CD8-positive, alpha-beta memory T cell (primary cell): ENCODE measurements around the gene GCAT. TPM values are rescaled to one million over a fixed set of nuclear protein-coding genes. Genes with fewer than 3 reads are reported as not detected.

Experiments
- CTCF ChIA-PET: fragments of 350-600 bp; sonication (Branson Sonifier 250); formaldehyde crosslinking; loops from one replicate; lab custom pipeline; 2021; ENCODE audit warnings: antibody characterized with exemption; lab: Charles Lee
- POLR2A ChIA-PET: fragments of 350-600 bp; sonication (Branson Sonifier 250); formaldehyde crosslinking; loops from one replicate; lab custom pipeline; 2021; ENCODE audit warnings: antibody characterized with exemption; lab: Charles Lee
- DNase-seq, 5 donors: peaks; one replicate each; pipeline versions ENCODE4 v3.0.0 to v3.0.0-alpha.2; 2020 to 2022; ENCODE audit warnings: mixed read lengths in 1 of 5
- H3K27ac ChIP-seq: one replicate; pipeline ENCODE4 v1.7.0; 2013; ENCODE audit warnings: low read depth, mild to moderate bottlenecking, low read length, moderate library complexity
- H3K27me3 ChIP-seq: 2 replicates; pipeline ENCODE4 v1.7.0; 2013; ENCODE audit warnings: low read length, mild to moderate bottlenecking; ENCODE audit not compliant: insufficient read depth, poor library complexity, severe bottlenecking
- H3K36me3 ChIP-seq: 2 replicates; pipeline ENCODE4 v1.7.0; 2013; ENCODE audit warnings: mild to moderate bottlenecking, low read length, moderate library complexity; ENCODE audit not compliant: insufficient read depth
- H3K4me1 ChIP-seq: 2 replicates; pipeline ENCODE4 v1.7.0; 2013; ENCODE audit warnings: mild to moderate bottlenecking, low read length, moderate library complexity; ENCODE audit not compliant: insufficient read depth
- H3K4me3 ChIP-seq: 2 replicates; pipeline ENCODE4 v1.7.0; 2013; ENCODE audit warnings: mild to moderate bottlenecking, low read length
- H3K9me3 ChIP-seq: 2 replicates; pipeline ENCODE4 v1.7.0; 2013; ENCODE audit warnings: mild to moderate bottlenecking, low read length
- H3K27ac Mint-ChIP-seq, 8 donors: one replicate each; pipeline ENCODE4 v1.8.0; 2020 to 2021; ENCODE audit warnings: mixed read lengths in 8 of 8, mild to moderate bottlenecking in 6 of 8, inconsistent platforms in 3 of 8, moderate library complexity in 3 of 8
- H3K27me3 Mint-ChIP-seq, 2 donors: one replicate each; pipeline ENCODE4 v1.8.0; 2020 to 2021; ENCODE audit warnings: mixed read lengths in 2 of 2, mild to moderate bottlenecking in 1 of 2, moderate library complexity in 1 of 2
- H3K36me3 Mint-ChIP-seq, 3 donors: one replicate each; pipeline ENCODE4 v1.8.0; 2020 to 2021; ENCODE audit warnings: mixed read lengths in 3 of 3, inconsistent platforms in 1 of 3, mild to moderate bottlenecking in 1 of 3
- H3K4me1 Mint-ChIP-seq, 3 donors: one replicate each; pipeline ENCODE4 v1.8.0; 2020 to 2021; ENCODE audit warnings: mixed read lengths in 3 of 3, inconsistent platforms in 1 of 3, mild to moderate bottlenecking in 1 of 3
- H3K4me3 Mint-ChIP-seq, 7 donors: one replicate each; pipeline ENCODE4 v1.8.0; 2020 to 2021; ENCODE audit warnings: mixed read lengths in 7 of 7, mild to moderate bottlenecking in 6 of 7, moderate library complexity in 4 of 7, inconsistent platforms in 2 of 7
- H3K9me3 Mint-ChIP-seq, 5 donors: one replicate each; pipeline ENCODE4 v1.8.0; 2020 to 2022; ENCODE audit warnings: mixed read lengths in 5 of 5, mild to moderate bottlenecking in 3 of 5, moderate library complexity in 2 of 5, inconsistent platforms in 1 of 5
- polyA plus RNA-seq: library from polyadenylated mRNA; unstranded; fragments of 300-500 nt; fragmentation: Illumina TruSeq; gene quantifications from one replicate; pipeline ENCODE4 v1.2.3, GENCODE V29; 2021
- total RNA-seq, 2 experiments: library from RNA; stranded (reverse); gene quantifications; one replicate each; pipeline ENCODE4 v1.2.3, GENCODE V29; 2021

The GCAT gene
- total and polyA plus RNA-seq, 3 experiments from 2014 or later, result 1.6 to 10.0 (median 9.3) TPM

DNA sequence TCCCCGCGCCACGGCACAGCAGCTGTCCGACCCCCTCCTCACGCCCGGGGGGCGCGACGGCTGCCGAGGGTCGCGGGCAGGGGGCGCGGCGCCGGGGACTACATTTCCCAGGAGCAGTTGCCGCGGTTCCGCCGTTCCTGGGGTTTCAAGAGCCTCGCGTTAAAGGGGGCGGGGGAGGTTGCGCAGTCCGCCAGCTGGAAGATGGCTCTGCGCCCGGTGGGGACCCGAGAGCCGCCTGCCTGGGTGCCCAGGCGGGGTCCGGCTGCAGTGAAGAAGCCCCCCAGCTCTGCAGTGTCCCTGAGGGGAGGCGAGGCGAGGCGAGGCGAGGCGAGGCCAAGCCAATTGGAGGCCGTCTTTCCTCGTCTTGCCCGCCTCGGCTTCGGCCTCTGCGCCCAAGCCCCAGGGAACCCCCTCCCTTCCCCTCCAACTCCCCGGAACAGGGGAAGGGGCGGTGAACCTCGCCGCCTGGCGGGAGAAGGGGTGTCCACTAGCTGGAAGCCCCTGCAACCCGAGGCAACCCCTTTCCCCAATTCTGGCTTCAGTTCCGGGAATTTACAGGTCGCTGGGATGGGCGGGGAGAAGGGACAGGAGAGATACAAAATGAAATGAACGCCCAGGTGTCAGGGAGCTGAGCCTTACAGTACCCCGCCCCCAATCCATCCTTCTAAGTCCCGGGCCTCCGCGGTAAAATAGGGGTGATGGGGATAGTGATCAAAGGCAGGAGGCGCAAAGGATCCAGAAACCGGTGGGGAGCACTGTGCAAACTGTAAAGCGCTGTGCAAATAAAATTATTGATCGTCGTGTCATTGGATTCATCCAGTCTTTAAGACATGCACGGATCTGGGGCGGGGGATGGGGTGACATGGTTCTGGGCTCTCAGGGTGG lies 5.2 kb upstream of the GCAT start:
- Histone ChIP-seq H3K9me3 (no peaks in the 10 kb centered on the region), H3K4me1 (peaks cover 34% of the 10 kb centered on the region), H3K36me3 (no peaks in the 10 kb centered on the region), H3K27ac (peak overlapping the region; percentile 8), H3K27me3 (peaks cover 33% of the 10 kb centered on the region), H3K4me3 (peak overlapping the region; percentile 40)
- Mint-ChIP-seq H3K4me3 (peak overlapping the region; percentile 48 to 80 (median 64)), H3K27me3 (peaks cover 46 to 48% of the 10 kb centered on the region in 2 donors), H3K27ac (peak overlapping the region in 2 of 8 donors; percentile 21 to 34), H3K9me3 (no peaks in the 10 kb centered on the region), H3K36me3 (no peaks in the 10 kb centered on the region), H3K4me1 (peaks cover 30 to 45% (median 33%) of the 10 kb centered on the region in 3 donors)
- no peak for DNase-seq
- ChIA-PET CTCF (interaction anchor here (1.1 to 1.2 kb wide), 2 partner anchors 16 to 61 kb away, joined by 3 to 4 read pairs; no protein-coding TSS in a partner anchor), POLR2A (no interaction called here)

GRCh38 chr22:37803195-37803638 lies 4.5 kb upstream of the GCAT start:
- no peaks in the 10 kb centered on the region for H3K36me3 ChIP-seq
- H3K27ac ChIP-seq, result peak overlapping the region; percentile 8
- Mint-ChIP-seq H3K36me3 (no peaks in the 10 kb centered on the region), H3K4me1 (peaks cover 32 to 51% (median 37%) of the 10 kb centered on the region in 3 donors), H3K27ac (peak overlapping the region in 2 of 8 donors; percentile 21 to 34), H3K9me3 (no peaks in the 10 kb centered on the region), H3K27me3 (peaks cover 51% of the 10 kb centered on the region in 2 donors), H3K4me3 (peak overlapping the region; percentile 39 to 80 (median 62))
- peaks cover 41% of the 10 kb centered on the region for H3K4me1 ChIP-seq
- no peak for DNase-seq
- CTCF ChIA-PET, result interaction anchor here (1.1 to 1.2 kb wide), 2 partner anchors 15 to 60 kb away, joined by 3 to 4 read pairs; no protein-coding TSS in a partner anchor
- no peaks in the 10 kb centered on the region for H3K9me3 ChIP-seq
- POLR2A ChIA-PET, result no interaction called here
- H3K4me3 ChIP-seq, result no peak overlapping the region
- H3K27me3 ChIP-seq, result peaks cover 37% of the 10 kb centered on the region

DNA sequence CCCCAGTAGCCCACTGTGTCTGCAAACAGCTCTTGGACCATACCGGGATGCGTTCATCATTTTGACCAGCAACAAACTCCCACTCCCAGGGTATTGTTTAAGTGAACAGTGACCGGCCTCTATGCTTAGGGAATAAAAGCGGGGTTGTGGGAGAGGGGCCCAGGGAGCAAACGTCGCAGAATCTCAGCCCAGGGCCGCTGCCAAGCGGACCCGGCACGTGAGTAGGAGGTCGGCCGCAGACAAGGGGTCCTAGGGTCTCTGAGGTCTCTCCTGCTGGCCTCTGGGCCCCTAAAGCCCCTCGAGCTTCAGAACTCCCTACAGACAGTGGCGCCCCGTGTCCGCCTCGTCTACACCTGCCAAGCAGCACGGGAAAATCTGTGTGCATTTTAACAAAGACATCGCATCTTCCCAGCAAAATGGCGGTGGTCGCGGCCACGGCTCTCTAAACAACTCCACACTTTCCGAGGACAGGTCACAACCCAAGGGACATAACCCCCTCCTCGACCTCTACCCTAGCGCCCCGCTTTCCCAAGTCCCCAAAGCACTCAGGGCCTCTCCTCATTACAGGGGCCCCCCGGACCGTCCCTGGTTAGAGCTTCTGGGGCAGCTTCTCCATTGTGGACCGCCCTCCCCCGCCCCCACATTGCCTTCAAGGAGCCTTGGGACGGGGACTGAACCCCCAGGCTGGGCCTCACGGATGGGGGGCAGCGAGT lies 3.9 kb upstream of the GCAT start:
- DNase-seq, result no peak
- Mint-ChIP-seq H3K36me3 (no peaks in the 10 kb centered on the region), H3K4me3 (peak overlapping the region; percentile 22 to 85 (median 58)), H3K27ac (peak overlapping the region in 2 of 8 donors; percentile 29 to 34), H3K9me3 (no peaks in the 10 kb centered on the region), H3K4me1 (peaks cover 34 to 57% (median 40%) of the 10 kb centered on the region in 3 donors), H3K27me3 (peaks cover 53 to 55% of the 10 kb centered on the region in 2 donors)
- Histone ChIP-seq H3K27me3 (peaks cover 40% of the 10 kb centered on the region), H3K27ac (no peak overlapping the region), H3K9me3 (no peaks in the 10 kb centered on the region), H3K4me3 (no peak overlapping the region), H3K36me3 (no peaks in the 10 kb centered on the region), H3K4me1 (peaks cover 45% of the 10 kb centered on the region)
- POLR2A ChIA-PET, result no interaction called here
- CTCF ChIA-PET, result interaction anchor here (1.9 kb wide), 1 partner anchor 170 kb away, joined by 5 read pairs; no protein-coding TSS in a partner anchor

DNA sequence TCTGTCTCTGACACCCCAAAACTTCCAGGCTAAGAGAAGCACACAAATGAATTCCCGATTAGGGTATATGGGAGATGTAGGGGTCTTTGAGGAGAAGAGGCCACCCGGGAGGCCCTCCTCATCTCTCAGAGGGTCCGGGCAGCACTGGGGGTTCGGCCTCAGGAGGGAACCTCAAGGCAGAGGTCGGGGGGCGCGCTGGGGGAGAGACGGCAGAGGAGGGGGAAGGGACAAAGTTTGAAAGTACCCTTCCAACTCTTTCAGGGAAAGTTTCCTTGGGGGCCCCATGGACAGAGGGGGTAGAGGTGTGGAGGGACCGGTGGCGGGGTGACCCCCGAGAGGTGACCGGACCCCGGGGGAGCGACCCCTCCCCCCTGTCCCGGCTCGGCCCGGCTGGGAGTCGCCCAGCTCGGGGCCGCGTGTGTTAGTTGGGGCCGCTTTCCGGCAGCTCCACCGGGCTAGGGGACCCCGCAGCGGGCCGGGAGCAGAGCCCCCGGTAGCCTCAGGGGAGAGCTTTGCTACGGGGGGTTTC lies 3.3 kb upstream of the GCAT start:
- H3K36me3 ChIP-seq, result no peaks in the 10 kb centered on the region
- peaks cover 45% of the 10 kb centered on the region for H3K4me1 ChIP-seq
- peaks cover 46% of the 10 kb centered on the region for H3K27me3 ChIP-seq
- Mint-ChIP-seq H3K4me3 (peak overlapping the region; percentile 22 to 80 (median 58)), H3K27me3 (peaks cover 57 to 61% of the 10 kb centered on the region in 2 donors), H3K9me3 (no peaks in the 10 kb centered on the region), H3K36me3 (no peaks in the 10 kb centered on the region), H3K4me1 (peaks cover 34 to 59% (median 40%) of the 10 kb centered on the region in 3 donors), H3K27ac (peak overlapping the region in 1 of 8 donors; percentile 29)
- no peak overlapping the region for H3K4me3 ChIP-seq
- H3K9me3 ChIP-seq, result no peaks in the 10 kb centered on the region
- ChIA-PET CTCF (interaction anchor here (1.9 kb wide), 1 partner anchor 171 kb away, joined by 5 read pairs; no protein-coding TSS in a partner anchor), POLR2A (no interaction called here)
- no peak overlapping the region for H3K27ac ChIP-seq
- DNase-seq, result no peak

- Histone ChIP-seq H3K27me3 (peaks cover 52% of the 10 kb centered on the region), H3K4me1 (peaks cover 45% of the 10 kb centered on the region), H3K36me3 (no peaks in the 10 kb centered on the region), H3K4me3 (peak overlapping the region; percentile 72), H3K9me3 (no peaks in the 10 kb centered on the region), H3K27ac (no peak overlapping the region)
- Mint-ChIP-seq H3K36me3 (no peaks in the 10 kb centered on the region), H3K9me3 (no peaks in the 10 kb centered on the region), H3K27me3 (peaks cover 61 to 65% of the 10 kb centered on the region in 2 donors), H3K27ac (peak overlapping the region in 4 of 8 donors; percentile 9 to 63 (median 31)), H3K4me1 (peaks cover 34 to 59% (median 40%) of the 10 kb centered on the region in 3 donors), H3K4me3 (peak overlapping the region; percentile 48 to 82 (median 56))
- DNase-seq, result peak; percentile 28 to 66 (median 45)
- ChIA-PET CTCF (interaction anchor here (1.9 kb wide), 1 partner anchor 172 kb away, joined by 5 read pairs; no protein-coding TSS in a partner anchor), POLR2A (interaction anchor here (0.6 kb wide), 1 partner anchor 197 kb away, joined by 9 read pairs; no protein-coding TSS in a partner anchor)
These were observed 2.6 kb upstream of the GCAT start for GRCh38 chr22:37804881-37805809.

DNA sequence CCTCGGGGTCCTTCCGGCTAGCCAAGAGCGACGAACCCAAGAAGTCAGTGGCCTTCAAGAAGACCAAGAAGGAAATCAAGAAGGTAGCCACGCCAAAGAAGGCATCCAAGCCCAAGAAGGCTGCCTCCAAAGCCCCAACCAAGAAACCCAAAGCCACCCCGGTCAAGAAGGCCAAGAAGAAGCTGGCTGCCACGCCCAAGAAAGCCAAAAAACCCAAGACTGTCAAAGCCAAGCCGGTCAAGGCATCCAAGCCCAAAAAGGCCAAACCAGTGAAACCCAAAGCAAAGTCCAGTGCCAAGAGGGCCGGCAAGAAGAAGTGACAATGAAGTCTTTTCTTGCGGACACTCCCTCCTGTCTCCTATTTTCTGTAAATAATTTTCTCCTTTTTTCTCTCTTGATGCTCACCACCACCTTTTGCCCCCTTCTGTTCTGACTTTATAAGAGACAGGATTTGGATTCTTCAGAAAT lies 1.9 kb upstream of the GCAT start:
- Mint-ChIP-seq H3K36me3 (no peaks in the 10 kb centered on the region), H3K9me3 (no peaks in the 10 kb centered on the region), H3K27ac (peak overlapping the region in 3 of 8 donors; percentile 9 to 32 (median 30)), H3K27me3 (peaks cover 59 to 62% of the 10 kb centered on the region in 2 donors), H3K4me3 (peak overlapping the region; percentile 44 to 82 (median 55)), H3K4me1 (peaks cover 34 to 59% (median 40%) of the 10 kb centered on the region in 3 donors)
- Histone ChIP-seq H3K4me3 (peak overlapping the region; percentile 72), H3K4me1 (peaks cover 45% of the 10 kb centered on the region), H3K27me3 (peaks cover 52% of the 10 kb centered on the region), H3K36me3 (no peaks in the 10 kb centered on the region), H3K9me3 (no peaks in the 10 kb centered on the region), H3K27ac (no peak overlapping the region)
- ChIA-PET POLR2A (interaction anchor here (0.6 kb wide), 1 partner anchor 198 kb away, joined by 9 read pairs; no protein-coding TSS in a partner anchor), CTCF (interaction anchor here (1.9 kb wide), 1 partner anchor 173 kb away, joined by 5 read pairs; no protein-coding TSS in a partner anchor)
- no peak for DNase-seq
